Transverse colon (tissue), 3 donors: ENCODE data around the gene CBLN4.

ENCODE experiments used
- CTCF ChIP-seq, 5 experiments: fragments of 200-600 bp in 3 of 5; fragments of 450-650 bp in 2 of 5; sonication (generic) in 3 of 5; IDR thresholded peaks; 1 replicate in 2 of 5; 2 replicates in 3 of 5; pipeline ENCODE4 v1.5.1; 2016 to 2017; ENCODE audit warnings: antibody characterized with exemption in 5 of 5, inconsistent platforms in 3 of 5, mild to moderate bottlenecking in 2 of 5, moderate library complexity in 1 of 5
- EP300 ChIP-seq: sonication (generic); formaldehyde crosslinking; IDR thresholded peaks from one replicate; pipeline ENCODE4 v1.6.1; 2017; ENCODE audit warnings: antibody characterized with exemption, low read depth
- POLR2A ChIP-seq: fragments of 450-650 bp; IDR thresholded peaks from one replicate; pipeline ENCODE4 v1.6.1; 2016; ENCODE audit warnings: antibody characterized with exemption, mild to moderate bottlenecking, moderate library complexity

GRCh38 chr20:56004611-56005388 is 519 bp downstream of the CBLN4 start:
- TF ChIP-seq CTCF (IDR thresholded peaks at IDR 0.05) (no peak), POLR2A (no peak), EP300 (no peak)
